Measurements from ENCODE around the gene FAM193A.
"Not testable (repeated sequence)": the region's sequence is repeated elsewhere in the genome, so short reads cannot be mapped to it uniquely, and the experiment has no call there.

FAM193A gene

DNA sequence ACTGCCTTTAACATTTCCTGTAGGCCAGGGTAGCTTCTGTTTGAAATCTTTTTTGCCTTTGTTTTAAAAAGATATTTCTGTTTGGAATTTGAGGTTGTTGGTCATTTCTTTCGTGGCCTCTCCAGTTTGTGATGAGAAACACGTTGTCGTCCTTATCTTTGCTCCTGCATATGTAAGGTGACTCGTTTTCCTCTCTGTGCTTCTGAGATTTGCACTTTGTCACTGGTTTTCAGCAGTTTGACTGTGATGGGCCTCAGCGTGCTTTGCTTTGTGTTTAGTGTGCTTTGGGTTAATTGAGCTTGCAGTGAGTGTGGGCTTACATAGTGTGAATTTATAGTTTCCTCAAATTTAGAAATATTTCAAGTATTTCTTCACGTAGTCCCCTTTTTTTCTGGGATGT is 81.5 kb downstream of the FAM193A start:
- no peak for DNase-seq

DNA sequence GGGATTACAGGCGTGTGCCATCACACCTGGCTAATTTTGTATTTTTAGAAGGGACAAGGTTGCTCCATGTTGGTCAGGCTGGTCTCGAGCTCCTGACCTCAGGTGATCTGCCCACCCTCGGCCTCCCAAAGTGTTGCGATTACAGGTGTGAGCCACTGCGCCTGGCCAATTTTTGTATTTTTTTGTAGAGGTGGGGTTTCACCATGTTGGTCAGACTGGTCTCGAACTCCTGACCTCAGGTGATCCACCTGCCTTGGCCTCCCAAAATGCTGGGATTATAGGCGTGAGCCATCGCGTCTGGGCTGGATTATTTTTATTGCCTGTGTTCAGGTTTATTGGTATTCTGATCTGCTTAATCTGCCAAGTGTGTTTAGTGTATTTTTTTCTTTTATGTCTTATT is 82.3 kb downstream of the FAM193A start:
- DNase-seq: not testable (repeated sequence)

DNA sequence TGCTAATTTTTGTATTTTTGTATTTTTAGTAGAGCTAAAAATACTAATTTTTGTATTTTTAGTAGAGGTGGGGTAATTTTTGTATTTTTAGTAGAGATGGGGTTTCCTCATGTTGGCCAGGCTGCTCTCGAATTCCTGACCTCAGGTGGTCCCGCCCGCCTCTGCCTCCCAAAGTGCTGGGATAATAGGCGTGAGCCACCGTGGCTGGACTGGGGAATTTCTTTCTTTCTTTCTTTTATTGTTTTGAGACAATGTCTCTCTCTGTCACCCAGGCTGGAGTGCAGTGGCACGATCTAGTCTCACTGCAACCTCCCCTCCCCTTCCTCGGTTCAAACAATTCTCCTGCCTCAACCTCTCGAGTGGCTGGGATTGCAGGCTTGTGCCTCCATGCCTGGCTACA is 83.0 kb downstream of the FAM193A start:
- DNase-seq: no peak

DNA sequence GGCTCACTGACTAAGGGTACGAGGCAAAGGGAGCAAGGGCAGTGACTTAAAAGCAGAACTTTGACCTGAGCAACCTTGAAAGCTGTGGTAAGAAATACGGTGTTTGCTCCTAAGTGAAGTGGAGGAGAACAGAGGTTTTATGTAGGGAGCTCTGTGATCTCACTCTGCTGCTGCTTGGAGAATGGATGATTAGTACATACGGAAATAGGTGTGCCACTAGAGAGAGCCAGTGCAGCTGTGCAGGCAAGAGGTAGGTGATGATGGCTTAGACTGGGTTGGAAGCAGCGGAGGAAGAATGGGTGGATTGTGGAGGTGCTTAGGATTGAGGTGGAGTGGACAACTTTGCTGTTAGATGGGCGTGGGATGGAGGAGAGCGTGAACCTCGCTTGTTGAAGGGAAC is 85.0 kb downstream of the FAM193A start:
- DNase-seq: no peak

DNA sequence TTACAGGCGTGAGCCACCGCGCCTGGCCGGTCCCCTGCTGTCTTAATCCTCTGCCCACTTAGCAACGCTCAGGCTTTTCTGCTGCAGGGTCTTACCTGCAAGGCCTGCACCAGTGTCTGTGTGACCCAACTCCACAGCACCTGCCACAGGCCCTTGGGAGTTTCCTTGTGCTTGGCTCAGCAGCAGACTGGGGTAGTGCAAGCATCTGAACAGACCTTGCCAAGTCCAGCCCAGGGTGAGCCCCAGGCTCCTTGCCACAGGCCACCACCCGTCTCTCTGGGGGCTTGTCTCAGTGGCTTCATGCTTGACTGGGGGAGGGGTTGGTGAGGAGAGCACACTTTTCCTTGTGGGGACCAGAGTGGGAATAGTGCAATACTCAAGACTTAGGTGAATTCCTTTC is 87.0 kb downstream of the FAM193A start:
- DNase-seq: no peak

DNA sequence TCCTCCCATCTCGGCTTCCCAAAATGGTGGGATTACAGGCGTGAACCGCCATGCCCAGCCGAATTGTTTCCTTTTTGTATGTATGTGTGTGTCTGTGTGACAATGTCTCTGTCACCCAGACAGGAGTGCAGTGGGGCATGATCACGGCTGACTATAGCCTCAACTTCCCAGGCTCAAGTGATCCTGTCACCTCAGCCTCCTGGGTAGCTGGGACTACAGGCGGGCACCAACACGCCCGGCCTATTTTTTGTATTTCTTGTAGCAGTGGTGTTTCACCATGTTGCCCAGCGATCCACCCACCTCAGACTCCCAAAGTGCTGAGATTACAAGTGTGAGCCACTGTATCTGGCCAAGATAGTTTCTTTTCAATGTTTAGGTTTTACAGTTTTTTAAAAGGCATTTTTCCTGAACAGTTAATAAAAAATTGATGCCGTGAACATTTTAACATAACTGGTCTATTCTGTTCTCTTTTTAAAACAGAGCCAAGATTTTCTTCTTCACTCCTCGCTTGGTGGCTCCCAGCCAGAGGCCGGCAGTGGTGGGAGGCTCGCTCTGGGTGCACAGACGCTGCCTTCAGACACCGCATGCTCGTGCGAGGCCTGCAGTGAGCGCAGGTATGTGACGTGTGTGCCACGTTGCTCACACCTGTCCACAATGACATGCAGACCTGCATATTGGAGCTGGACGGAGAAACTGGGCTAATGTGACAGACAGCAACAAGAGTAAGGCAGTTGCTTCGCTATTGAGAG is 88.5 kb downstream of the FAM193A start:
- no peak for DNase-seq

DNA sequence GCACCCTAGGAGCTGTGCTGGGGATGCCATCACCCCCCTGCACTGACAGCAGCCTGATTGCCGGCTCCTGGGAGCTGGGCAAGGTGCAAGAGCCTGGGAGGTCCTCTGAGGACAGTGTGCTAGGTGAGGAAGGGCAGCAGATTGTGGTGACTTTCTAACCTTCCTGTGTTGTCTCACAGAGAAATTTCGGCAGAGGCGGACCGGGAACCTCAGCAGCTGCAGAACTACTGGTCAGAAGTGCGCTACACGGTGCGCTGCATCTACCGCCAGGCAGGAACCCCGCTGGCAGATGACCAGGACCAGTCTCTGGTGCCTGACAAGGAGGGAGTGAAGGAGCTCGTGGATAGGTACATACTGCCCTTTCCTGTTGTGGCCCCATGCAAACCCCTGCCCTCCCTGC is 89.8 kb downstream of the FAM193A start:
- no peak for DNase-seq

DNA sequence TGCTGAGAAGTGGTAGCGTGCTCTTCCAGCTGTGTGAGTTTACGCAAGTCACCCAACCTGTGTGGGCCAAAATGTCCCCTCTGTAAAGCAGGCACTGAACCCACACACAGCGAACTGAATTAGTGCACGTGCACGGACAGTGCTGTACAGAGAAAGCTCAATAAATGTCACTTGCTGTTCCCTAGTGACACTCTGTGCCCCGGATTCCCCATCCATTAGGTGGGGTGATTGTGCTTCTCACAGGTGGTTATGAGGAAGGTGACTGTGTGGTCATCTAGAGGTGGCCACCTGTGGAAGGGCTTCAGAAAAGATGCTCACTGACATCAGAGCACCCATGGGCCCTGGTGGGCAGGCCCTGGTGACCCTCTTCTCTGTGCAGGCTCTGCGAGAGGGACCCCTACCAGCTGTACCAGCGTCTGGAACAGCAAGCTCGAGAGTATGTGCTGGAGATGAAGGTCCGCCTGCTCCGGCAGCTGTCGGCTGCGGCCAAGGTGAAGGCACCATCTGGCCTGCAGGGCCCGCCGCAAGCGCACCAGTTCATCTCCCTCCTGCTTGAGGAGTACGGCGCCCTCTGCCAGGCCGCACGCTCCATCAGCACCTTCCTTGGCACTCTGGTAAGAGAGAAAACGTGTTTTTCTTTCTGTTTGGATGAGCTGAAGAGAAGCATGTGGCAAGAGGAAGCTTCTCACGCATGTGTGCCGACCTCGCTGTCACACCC is 94.3 kb downstream of the FAM193A start:
- DNase-seq: no peak

DNA sequence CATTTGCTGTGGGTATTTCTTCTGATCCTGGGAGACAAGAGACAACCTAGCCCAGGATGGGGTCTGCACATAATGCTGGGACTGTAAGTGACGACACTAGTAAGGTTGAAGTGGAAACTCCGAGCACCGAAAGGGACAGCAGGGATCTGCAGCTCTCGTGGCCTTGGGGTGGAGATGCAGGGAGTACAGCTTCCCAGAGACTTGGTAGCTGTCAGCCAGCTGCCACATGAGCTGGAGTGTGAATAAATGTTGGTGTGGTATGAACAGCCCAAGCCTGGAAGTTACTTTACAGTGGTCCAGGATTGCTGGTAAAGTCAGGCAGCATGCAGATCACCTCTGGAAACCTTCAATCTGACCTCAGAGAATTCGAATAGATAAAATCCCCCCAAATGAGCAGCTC is 97.6 kb downstream of the FAM193A start:
- no peak for DNase-seq

DNA sequence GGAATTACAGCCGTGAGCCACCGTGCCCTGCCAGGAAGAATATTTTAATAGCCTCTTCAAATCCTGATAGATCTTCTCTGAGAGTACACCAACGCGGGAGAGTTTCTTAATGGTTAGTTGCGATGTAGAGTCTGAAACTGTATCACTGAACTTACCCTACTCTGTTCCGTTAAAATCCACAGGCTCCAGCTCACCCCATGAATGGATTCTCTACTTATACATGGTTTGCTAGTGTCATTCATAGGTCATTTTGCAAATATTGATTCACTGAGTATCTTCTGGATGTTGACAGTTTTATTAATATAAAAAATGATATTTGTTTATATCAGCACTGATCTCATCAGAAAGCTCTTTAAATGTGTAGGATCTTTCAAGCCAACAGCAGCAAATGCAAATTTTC is 99.9 kb downstream of the FAM193A start:
- DNase-seq: no peak

DNA sequence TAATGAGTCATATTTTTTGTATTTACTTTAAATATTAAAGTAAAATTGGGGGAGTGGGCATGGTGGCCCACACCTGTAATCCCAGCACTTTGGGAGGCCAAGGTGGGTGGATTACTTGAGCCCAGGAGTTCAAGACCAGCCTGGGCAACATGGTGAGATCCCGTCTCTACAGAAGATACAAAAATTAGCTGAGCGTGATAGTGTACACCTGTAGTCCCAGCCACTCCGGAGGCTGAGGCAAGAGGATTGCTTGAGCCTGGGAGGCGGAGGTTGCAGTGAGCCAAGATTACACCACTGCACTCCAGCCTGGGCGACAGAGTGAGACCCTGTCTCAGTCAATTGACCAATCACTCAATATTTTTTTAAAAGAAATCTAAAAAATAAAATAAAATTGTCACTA is 100.5 kb downstream of the FAM193A start:
- DNase-seq: not testable (repeated sequence)

DNA sequence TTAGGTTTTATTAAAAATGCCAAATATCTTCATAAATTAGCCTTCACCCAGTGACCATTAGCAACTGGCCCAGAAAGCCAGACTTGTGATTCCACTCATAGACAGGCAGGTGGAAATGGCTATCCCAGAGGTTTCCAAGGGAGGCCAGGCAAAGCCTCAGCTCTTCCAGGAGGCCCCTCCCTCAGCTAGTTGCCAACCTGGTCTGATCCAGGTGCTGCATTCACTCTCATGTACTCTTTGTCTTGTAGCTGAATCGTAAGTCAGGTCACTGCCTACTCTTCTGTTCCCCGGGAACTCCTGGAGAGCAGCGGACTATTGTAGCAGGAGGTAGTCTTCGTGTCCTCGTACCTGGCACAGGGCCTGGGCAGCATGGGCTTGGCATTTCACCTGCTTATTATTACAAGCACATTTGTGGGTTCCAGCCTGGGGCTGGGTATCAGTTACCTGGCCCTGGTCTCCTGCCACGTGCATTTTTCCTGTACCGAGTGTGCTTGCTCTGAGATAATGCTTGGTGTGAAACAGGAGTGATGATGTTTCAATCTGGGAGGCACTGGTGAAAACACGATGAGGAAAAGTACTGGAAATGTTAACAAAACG is 101.6 kb downstream of the FAM193A start:
- no peak for DNase-seq

DNA sequence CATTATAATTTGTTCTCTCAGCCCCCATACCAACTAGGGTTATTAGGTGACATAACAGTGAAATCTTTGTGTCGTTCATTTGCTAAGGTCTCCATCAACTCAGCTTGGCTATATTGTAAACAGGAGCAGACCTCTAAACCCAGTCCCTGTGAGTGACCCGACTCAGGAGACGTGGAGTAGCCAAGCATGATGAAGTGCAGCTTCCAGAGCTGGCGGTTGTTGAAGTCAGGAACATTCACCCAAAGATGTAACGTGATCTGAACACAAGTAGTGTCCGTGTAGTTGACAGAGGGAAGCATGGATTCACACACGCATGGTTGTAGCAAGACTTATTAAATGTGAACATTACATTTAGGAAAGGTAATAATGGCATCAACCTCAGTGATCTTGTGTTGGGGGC is 102.3 kb downstream of the FAM193A start:
- no peak for DNase-seq

DNA sequence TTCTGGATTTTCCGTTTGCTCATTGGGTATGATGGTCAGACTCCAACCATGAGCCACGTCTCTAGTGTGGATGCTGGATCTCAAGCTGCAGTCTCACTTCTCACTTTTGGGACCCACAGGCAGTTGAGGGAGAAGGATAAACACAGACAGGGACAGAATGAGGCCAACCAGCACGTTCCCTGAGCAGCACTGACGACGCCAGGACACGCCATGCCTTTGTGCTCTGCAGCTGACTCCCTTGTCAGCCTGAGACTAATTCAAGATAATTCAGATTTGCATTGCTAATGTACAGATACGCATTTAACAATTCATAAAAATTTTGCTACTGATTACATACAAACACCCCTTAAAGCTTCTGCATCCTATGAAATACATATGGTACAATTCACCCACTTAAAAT is 106.5 kb downstream of the FAM193A start:
- no peak for DNase-seq

DNA sequence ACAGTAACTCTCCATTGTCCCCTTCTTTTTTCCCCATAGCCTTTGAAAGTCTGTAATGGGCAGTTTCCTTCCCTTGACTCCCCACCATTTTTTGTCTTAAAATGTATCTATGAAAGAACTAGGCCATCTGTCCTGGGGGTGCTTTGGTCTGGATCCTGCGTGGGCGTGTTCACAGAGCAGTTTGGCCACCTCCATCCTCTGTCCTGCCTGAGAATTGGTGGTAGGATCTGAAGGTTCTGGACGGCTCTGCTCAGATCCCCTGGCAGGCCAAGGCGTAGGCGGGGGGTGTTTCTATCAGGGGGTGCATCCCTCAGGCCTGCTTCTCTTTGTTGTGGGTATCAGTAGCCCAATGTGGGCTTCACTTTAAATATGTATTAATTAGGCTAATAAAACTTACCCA is 107.1 kb downstream of the FAM193A start:
- DNase-seq: no peak

DNA sequence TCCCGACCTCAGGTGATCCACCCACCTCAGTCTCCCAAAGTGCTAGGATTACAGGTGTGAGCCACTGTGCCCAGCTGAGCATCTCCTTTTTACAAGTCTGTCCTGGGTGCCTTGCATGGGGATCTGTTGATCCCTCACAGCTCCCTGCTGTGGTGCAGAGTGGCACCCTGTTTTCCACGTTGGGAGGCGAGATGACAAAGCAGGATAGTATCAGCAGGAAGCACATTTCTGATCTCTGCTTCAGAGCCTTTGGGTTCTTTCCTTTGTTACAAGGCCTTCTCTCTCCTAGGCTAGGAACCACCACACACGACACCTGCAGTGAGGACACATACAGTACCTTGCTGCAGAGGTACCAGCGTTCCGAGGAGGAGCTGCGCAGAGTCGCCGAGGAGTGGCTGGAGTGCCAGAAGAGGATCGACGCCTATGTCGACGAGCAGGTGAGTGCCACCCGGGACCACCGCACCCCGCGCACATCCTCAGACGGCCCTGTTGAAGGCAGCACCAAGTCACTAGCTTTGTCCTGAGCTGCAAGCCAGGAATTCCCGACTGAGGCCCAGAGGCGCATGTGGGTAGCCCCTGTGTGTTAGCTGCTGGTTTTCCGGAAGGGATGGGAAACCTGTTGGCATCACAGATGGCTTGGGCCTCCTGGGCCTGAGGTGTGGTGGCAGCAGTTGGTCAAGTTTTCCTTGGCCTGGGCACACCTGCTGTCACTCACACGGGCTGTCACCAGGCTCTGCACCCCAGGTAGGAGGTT is 110.1 kb downstream of the FAM193A start:
- DNase-seq: no peak

DNA sequence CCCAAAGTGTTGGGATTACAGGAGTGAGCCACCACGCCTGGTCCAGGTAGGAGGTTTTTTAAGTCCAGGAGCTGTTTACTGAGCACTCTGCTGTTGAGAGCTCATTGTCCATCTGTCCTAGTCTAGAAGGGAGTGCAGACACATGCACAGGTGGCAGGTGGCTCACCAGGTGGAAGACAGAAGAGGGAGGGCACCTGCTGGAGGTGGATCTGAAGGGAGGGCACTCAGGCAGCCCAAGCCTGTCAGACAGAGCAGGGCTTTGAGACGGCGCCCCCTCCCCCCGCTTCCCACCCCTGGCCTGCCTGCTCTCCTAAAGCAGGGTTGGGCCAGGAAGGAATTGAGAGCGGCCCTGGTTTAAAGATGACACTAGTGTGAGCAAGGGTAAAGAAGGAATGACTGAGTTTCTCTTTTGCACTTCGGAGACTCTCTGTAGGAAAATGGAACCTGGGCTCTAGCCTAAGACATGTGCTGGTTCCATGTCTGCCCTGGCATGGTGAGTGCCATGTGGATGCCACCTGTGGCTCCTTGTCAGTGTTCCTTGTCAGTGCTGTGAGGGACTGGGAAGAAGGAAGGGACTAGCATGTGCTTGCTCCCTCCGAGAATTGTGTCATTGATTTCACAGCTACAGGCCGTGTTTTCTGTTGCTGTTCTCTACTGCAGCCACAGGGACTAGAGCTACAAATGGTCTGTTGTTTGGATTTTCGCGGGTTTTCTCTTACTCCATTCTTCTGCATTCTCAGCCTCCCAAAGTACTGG is 111.1 kb downstream of the FAM193A start:
- no peak for DNase-seq

DNA sequence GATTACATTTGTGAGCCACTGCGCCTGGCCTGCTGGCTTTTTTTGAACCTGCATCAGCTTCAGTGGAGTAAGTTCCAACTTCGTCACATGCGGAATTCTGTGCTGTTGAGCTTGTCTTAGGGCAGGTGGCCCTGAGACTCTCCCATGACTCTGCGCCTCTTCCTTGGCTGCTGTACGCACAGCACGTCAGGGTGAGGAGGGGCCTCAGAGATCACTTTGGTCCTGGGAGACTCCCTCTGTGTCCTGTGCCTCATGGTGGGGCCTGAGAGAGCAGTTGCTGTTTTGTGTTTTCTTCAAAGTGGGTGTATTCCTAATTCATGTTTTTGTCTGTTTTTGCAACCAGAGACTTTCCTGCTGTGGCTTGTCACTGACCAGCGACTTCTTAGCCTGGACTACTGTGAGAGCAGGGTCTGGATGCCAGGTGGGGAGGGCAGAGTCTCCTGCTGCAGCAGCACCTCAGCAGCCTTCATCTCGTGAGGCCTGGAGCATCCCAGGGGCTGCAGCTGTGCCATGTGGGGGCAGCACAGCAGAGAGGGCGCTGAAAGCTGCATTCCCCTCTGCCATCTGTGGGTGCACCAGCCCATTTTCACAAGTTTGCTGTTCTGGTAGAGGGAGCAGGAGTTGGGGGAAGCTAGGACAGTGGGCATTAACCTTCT is 111.8 kb downstream of the FAM193A start:
- no peak for DNase-seq

DNA sequence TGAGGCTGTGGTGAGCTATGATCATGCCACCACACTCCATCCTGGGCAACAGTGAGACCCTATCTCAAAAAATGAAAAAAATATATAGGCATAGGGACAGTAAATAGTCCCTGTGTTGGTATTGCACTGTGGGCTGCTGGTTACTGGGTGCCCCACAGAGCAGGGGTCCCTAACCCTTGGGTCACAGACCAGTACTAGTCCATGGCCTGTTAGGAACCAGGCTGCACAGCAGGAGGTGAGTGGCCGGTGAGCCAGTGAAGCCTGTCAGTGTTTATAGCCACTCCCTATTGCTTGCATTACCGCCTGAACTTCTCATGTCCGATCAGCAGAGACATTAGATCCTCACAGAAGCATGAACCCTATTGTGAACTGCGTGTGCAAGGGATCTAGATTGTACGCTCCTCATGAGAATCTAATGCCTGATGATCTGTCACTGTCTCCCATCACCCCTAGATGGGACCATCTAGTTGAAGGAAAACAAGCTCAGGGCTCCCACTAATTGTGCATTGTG is 113.2 kb downstream of the FAM193A start:
- no peak for DNase-seq

DNA sequence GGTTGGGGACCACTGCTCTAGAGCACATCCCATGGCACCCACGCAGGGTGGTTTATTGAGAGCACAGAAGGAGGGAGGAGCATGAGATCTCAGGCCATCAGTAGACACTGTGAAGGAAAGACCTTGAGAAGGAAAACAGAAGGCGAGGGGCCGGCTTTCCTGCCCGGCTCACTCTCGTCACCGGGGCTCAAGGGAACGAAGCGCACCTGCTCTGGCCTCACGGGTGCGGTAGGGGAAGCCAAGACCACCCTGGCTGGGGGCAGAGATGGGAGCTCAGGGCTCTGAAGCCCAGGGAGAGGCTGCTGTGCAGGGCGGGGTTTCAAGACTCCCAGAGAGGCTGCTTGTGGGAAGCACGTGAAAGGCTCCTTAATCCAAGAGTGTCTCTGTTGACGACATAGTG is 113.8 kb downstream of the FAM193A start:
- DNase-seq: no peak

DNA sequence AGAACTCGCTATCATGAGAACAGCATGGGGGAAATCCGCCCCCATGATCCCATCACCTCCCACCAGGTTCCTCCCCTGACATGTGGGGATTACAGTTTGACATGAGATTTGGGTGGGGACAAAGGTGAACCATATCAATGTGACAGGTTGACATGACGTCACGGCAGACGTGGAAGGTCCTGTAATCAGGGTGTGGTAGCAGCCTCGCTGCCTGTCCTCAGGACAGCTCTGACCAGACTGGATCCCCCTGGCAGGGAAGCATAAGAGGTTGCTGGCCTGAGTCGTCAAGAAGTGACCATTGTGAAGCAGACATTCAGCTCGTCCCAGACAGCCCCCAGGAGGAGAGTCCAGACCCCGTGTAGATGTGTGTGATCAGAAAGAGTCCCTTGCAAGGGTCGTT is 115.1 kb downstream of the FAM193A start:
- no peak for DNase-seq

DNA sequence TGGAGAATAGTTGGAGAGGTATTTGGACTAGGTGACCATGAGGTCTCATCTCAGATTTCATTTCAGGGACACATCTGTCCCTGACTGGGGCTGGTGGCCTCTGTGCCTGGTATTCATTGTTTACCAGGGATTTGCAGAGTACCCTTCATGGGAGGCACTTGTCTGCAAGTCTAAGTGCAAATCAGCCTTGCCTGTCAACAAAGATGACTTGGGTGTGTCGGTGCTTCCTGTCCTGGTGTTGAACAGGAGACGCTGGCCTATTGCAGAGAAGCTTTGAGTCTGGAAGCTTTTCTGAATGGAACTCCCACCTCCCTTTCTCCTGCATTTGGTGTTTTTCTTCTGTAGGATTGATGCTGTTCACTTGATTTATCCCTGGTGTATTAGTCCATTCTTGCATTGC is 115.6 kb downstream of the FAM193A start:
- DNase-seq: no peak
